ENCODE data around the gene ATP6V1G2.
"Not testable (repeated sequence)": the region's sequence is repeated elsewhere in the genome, so short reads cannot be mapped to it uniquely, and the experiment has no call there.

Gene ATP6V1G2

GRCh38 chr6:31551371-31551770 is 5.0 kb upstream of the ATP6V1G2 start:
- peak; percentile 51 for DNase-seq (ENCODE audit: insufficient read length, low spot score)
- not testable (repeated sequence) for FAIRE-seq

- FAIRE-seq (no peak), DNase-seq (ENCODE audit: insufficient read length, low spot score) (no peak)
These were observed 2.1 kb upstream of the ATP6V1G2 start for GRCh38 chr6:31548544-31548873.

GRCh38 chr6:31547727-31548543 is 1.5 kb upstream of the ATP6V1G2 start:
- no peak for DNase-seq (ENCODE audit: insufficient read length, low spot score)
- FAIRE-seq, result no peak

GRCh38 chr6:31546958-31547726 is 734 bp upstream of the ATP6V1G2 start, which contains the start of gene NFKBIL1:
Gene NFKBIL1, plus strand, starts transcription at chr6:31547608. Its CDS starts 87 bp downstream, at chr6:31547695.
- FAIRE-seq (peak; percentile 82), DNase-seq (ENCODE audit: insufficient read length, low spot score) (peak; percentile 93)

- DNase-seq (ENCODE audit: insufficient read length, low spot score), result no peak
- FAIRE-seq, result no peak
These were observed 1.1 kb downstream of the ATP6V1G2 start for GRCh38 chr6:31545291-31545690.

- FAIRE-seq, result no peak
These were observed 1.7 kb downstream of the ATP6V1G2 start for GRCh38 chr6:31544676-31545075.

GRCh38 chr6:31543639-31544038 is 2.8 kb downstream of the ATP6V1G2 start:
- no peak for FAIRE-seq
- no peak for DNase-seq (ENCODE audit: insufficient read length, low spot score)

More at GRCh38 chr6:31544676-31545075, 1.7 kb downstream of the ATP6V1G2 start:
- no peak for DNase-seq (ENCODE audit: insufficient read length, low spot score)

- DNase-seq (ENCODE audit: insufficient read length, low spot score) (peak; percentile 97), FAIRE-seq (peak; percentile 74)
These were observed 4.5 kb downstream of the ATP6V1G2 start, which contains the start of gene DDX39B for GRCh38 chr6:31541658-31542521. Gene DDX39B, minus strand, starts transcription at chr6:31542003. Its CDS starts 1,471 bp downstream, at chr6:31540532.

- FAIRE-seq, result no peak
- no peak for DNase-seq (ENCODE audit: insufficient read length, low spot score)
These were observed 5.2 kb downstream of the ATP6V1G2 start for GRCh38 chr6:31541059-31541657.

- FAIRE-seq, result no peak
These were observed 5.8 kb downstream of the ATP6V1G2 start for GRCh38 chr6:31540640-31541039.

GRCh38 chr6:31538805-31539400 is 7.5 kb downstream of the ATP6V1G2 start:
- no peak for DNase-seq (ENCODE audit: insufficient read length, low spot score)
- FAIRE-seq, result no peak

More at GRCh38 chr6:31540640-31541039, 5.8 kb downstream of the ATP6V1G2 start:
- DNase-seq (ENCODE audit: insufficient read length, low spot score), result no peak

GRCh38 chr6:31535538-31536324 is 10.7 kb downstream of the ATP6V1G2 start:
- FAIRE-seq, result no peak
- DNase-seq (ENCODE audit: insufficient read length, low spot score), result no peak

- no peak for FAIRE-seq
- no peak for DNase-seq (ENCODE audit: insufficient read length, low spot score)
These were observed 11.8 kb downstream of the ATP6V1G2 start for GRCh38 chr6:31534521-31535040.

- FAIRE-seq (no peak), DNase-seq (ENCODE audit: insufficient read length, low spot score) (no peak)
These were observed 12.4 kb downstream of the ATP6V1G2 start for GRCh38 chr6:31534011-31534410.

GRCh38 chr6:31533455-31533841 is 13.0 kb downstream of the ATP6V1G2 start:
- DNase-seq (ENCODE audit: insufficient read length, low spot score) (no peak), FAIRE-seq (no peak)

- DNase-seq (ENCODE audit: insufficient read length, low spot score) (no peak), FAIRE-seq (no peak)
These were observed 13.6 kb downstream of the ATP6V1G2 start for GRCh38 chr6:31532644-31533454.

- no peak for FAIRE-seq
- DNase-seq (ENCODE audit: insufficient read length, low spot score), result no peak
These were observed 14.4 kb downstream of the ATP6V1G2 start for GRCh38 chr6:31531771-31532643.
